Liver (tissue), 9 donors: ENCODE measurements around the gene TESMIN. TPM values are rescaled to one million over a fixed set of nuclear protein-coding genes. Genes with fewer than 3 reads are reported as not detected.

Experiments used
- DNase-seq: peaks from one replicate; pipeline ENCODE4 v3.0.0-alpha.2; 2017; ENCODE audit warnings: low spot score
- H3K27ac ChIP-seq, 2 donors: one replicate each; pipeline ENCODE4 v1.7.0; 2013; ENCODE audit warnings: inconsistent platforms in 2 of 2, low read length in 2 of 2, control low read depth in 1 of 2, low read depth in 1 of 2, mild to moderate bottlenecking in 1 of 2
- H3K27me3 ChIP-seq, 4 donors: one replicate each; pipeline versions ENCODE4 v1.6.1 to v1.7.0; 2013; ENCODE audit warnings: low read length in 3 of 4, inconsistent platforms in 1 of 4, mild to moderate bottlenecking in 1 of 4, moderate library complexity in 1 of 4; ENCODE audit not compliant: control insufficient read depth in 4 of 4, insufficient read depth in 4 of 4
- H3K36me3 ChIP-seq, 4 donors: one replicate each; pipeline versions ENCODE4 v1.6.1 to v1.7.0; 2013; ENCODE audit warnings: low read length in 3 of 4, mild to moderate bottlenecking in 3 of 4, low read depth in 1 of 4, moderate library complexity in 1 of 4; ENCODE audit not compliant: control insufficient read depth in 4 of 4, insufficient read depth in 3 of 4
- H3K4me1 ChIP-seq, 4 donors: one replicate each; pipeline versions ENCODE4 v1.6.1 to v1.7.0; 2013; ENCODE audit warnings: low read length in 3 of 4, mild to moderate bottlenecking in 3 of 4, moderate library complexity in 1 of 4; ENCODE audit not compliant: control insufficient read depth in 4 of 4, insufficient read depth in 4 of 4
- H3K4me3 ChIP-seq, 3 donors: one replicate each; pipeline versions ENCODE4 v1.6.1 to v1.7.0; 2013; ENCODE audit warnings: low read length in 3 of 3, control low read depth in 1 of 3, low read depth in 1 of 3, mild to moderate bottlenecking in 1 of 3
- H3K9ac ChIP-seq, 2 donors: one replicate each; pipeline ENCODE4 v1.7.0; 2013; ENCODE audit warnings: low read length in 2 of 2, mild to moderate bottlenecking in 2 of 2, moderate library complexity in 2 of 2, control low read depth in 1 of 2, low read depth in 1 of 2
- H3K9me3 ChIP-seq, 4 donors: one replicate each; pipeline versions ENCODE4 v1.6.1 to v1.7.0; 2013; ENCODE audit warnings: low read length in 3 of 4; ENCODE audit not compliant: control insufficient read depth in 4 of 4
- EGR1 ChIP-seq, 2 donors: IDR thresholded peaks; 2 replicates each; pipeline ENCODE4 v1.6.1; 2016 to 2018; ENCODE audit warnings: antibody characterized with exemption in 2 of 2, low read depth in 2 of 2
- FOXA1 ChIP-seq: IDR thresholded peaks from 2 replicates; pipeline ENCODE4 v1.6.1; 2016; ENCODE audit warnings: antibody characterized with exemption
- HNF4A ChIP-seq, 2 donors: conservative IDR thresholded peaks; 2 replicates each; pipeline ENCODE4 v1.6.1; 2016; ENCODE audit warnings: antibody characterized with exemption in 2 of 2, mild to moderate bottlenecking in 2 of 2
- HNF4G ChIP-seq: IDR thresholded peaks from 2 replicates; pipeline ENCODE4 v1.6.1; 2016; ENCODE audit warnings: antibody characterized with exemption
- JUND ChIP-seq, 2 donors: IDR thresholded peaks; 2 replicates each; pipeline ENCODE4 v1.6.1; 2016; ENCODE audit warnings: antibody characterized with exemption in 2 of 2
- NR2F2 ChIP-seq: IDR thresholded peaks from 2 replicates; pipeline ENCODE4 v1.6.1; 2016; ENCODE audit warnings: antibody characterized with exemption
- RAD21 ChIP-seq, 2 donors: IDR thresholded peaks; 2 replicates each; pipeline ENCODE4 v1.6.1; 2016; ENCODE audit warnings: antibody characterized with exemption in 2 of 2, mild to moderate bottlenecking in 2 of 2
- RXRA ChIP-seq, 2 donors: IDR thresholded peaks; 2 replicates each; pipeline ENCODE4 v1.6.1; 2017 to 2018; ENCODE audit warnings: antibody characterized with exemption in 2 of 2, mild to moderate bottlenecking in 1 of 2
- SP1 ChIP-seq: IDR thresholded peaks from 2 replicates; pipeline ENCODE4 v1.6.1; 2018; ENCODE audit warnings: antibody characterized with exemption, mild to moderate bottlenecking
- TAF1 ChIP-seq: conservative IDR thresholded peaks from 2 replicates; pipeline ENCODE4 v1.6.1; 2016; ENCODE audit warnings: antibody characterized with exemption, mild to moderate bottlenecking
- YY1 ChIP-seq: IDR thresholded peaks from 2 replicates; pipeline ENCODE4 v1.6.1; 2016; ENCODE audit warnings: antibody characterized with exemption, mild to moderate bottlenecking
- WGBS: extraction: QIAGEN DNeasy Blood & Tissue Kit; methylation state at CpG from one replicate; pipeline ENCODE4 v1.1.7; 2013; 5-methylcytosine and 5-hydroxymethylcytosine counted together
- polyA plus RNA-seq, 2 donors: library from polyadenylated mRNA; stranded (reverse) in 1 of 2; unstranded in 1 of 2; fragments of 200-250 nt in 1 of 2; fragments of >200 nt in 1 of 2; fragmentation: Nextera tagmentation in 1 of 2; extraction: Ambion mirVana in 1 of 2; gene quantifications; one replicate each; pipeline versions ENCODE4 v1.2.1 to v1.2.3, GENCODE V29; 2013 to 2015
- total RNA-seq, 2 donors: library from RNA; depleted of rRNA; stranded (reverse); fragments of >200 nt; gene quantifications; one replicate each; pipeline ENCODE4 v1.2.3, GENCODE V29; 2014
- TF ChIP-seq, protein P1 (sequence below): IDR thresholded peaks from 2 replicates; pipeline ENCODE4 v1.6.1; 2016; ENCODE audit warnings: antibody characterized with exemption
- TF ChIP-seq, protein P2 (sequence below): IDR thresholded peaks from 2 replicates; pipeline ENCODE4 v1.6.1; 2016; ENCODE audit warnings: antibody characterized with exemption, mild to moderate bottlenecking
- TF ChIP-seq, protein P3 (sequence below): IDR thresholded peaks from 2 replicates; pipeline ENCODE4 v1.6.1; 2016; ENCODE audit warnings: antibody characterized with exemption
- TF ChIP-seq, protein P4 (sequence below): IDR thresholded peaks from 2 replicates; pipeline ENCODE4 v1.6.1; 2016; ENCODE audit warnings: antibody characterized with exemption
- donor health status: healthy.
- donor health status: healthy.
- donor health status: healthy.
- donor health status: healthy.
- donor health status: healthy.

TESMIN gene
- total and polyA plus RNA-seq, 4 donors: 0.27 to 2.5 (median 0.62) TPM

DNA sequence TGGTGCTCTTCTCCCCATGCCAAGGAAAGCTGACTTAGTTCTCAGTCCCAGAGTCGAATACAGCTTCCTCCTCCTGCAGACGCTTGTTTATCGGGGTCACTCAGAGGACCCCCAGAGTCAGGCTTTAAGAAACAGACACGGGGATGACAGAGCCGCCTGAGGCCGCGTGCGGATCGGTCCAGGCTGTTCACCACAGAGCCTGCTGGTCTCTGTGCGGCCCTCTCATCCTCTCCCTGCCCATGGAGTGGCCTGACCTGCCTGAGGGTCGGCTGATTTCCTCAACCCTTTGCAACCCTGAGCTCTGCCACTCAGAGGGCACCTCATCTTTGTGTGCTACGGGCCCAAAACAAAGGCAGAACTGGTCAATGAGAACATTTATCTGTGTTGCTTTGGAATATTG, 64.8 kb downstream of the TESMIN start:
- DNase-seq: no peak
- H3K9me3 ChIP-seq: no peaks in the 10 kb centered on the region
- peaks cover 0 to 10% (median 5%) of the 10 kb centered on the region in 4 donors for H3K27me3 ChIP-seq

DNA sequence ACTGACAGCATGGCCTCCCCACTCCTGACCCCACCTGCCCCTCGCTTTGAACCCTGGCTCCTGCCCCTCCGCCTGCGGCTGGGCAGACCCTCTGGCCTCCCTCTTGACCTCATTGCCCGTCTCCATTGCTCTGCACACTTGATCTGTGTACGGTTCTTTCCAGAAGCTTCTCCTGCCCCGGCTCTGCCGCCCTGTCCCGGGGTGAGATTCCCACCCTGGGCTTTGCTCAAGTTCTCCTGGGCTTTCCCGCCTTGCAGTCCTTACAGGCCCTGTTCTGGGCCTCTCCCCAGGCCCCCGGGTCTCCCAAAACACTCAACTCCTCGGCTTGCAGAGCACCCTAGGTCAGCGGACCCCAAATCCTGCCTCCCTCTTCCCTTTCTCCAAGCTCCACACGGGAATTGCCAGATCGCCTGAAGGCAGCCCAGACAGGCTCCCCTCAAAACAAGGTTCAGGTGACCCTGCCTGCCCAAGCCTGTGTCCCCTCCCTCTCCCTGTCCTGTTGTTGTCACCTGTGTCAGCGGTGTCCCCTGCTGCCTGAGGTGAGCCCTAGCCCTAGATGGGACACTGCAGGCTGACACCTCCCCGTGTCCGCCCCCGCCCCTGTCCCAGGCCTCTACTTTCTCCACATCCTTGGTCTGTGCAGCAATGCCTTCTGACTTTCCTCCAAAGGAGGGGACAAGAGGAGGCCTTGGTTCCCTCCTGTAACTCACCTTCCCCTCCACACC, 65.5 kb downstream of the TESMIN start:
- DNase-seq: no peak
- peaks cover 0 to 11% (median 7%) of the 10 kb centered on the region in 4 donors for H3K4me1 ChIP-seq
- no peaks in the 10 kb centered on the region for H3K36me3 ChIP-seq
- peaks cover 0 to 10% (median 5%) of the 10 kb centered on the region in 4 donors for H3K27me3 ChIP-seq
- no peak overlapping the region for H3K4me3 ChIP-seq
- TF ChIP-seq HNF4A (conservative IDR thresholded peaks at IDR 0.05): no peak
- TF ChIP-seq SP1: no peak
- no peak for TF ChIP-seq EGR1 (IDR thresholded peaks at IDR 0.05; ENCODE audit: low read depth in 2 of 2)
- TF ChIP-seq, protein P1, sequence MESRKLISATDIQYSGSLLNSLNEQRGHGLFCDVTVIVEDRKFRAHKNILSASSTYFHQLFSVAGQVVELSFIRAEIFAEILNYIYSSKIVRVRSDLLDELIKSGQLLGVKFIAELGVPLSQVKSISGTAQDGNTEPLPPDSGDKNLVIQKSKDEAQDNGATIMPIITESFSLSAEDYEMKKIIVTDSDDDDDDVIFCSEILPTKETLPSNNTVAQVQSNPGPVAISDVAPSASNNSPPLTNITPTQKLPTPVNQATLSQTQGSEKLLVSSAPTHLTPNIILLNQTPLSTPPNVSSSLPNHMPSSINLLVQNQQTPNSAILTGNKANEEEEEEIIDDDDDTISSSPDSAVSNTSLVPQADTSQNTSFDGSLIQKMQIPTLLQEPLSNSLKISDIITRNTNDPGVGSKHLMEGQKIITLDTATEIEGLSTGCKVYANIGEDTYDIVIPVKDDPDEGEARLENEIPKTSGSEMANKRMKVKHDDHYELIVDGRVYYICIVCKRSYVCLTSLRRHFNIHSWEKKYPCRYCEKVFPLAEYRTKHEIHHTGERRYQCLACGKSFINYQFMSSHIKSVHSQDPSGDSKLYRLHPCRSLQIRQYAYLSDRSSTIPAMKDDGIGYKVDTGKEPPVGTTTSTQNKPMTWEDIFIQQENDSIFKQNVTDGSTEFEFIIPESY: no peak
- TF ChIP-seq TAF1: no peak
- TF ChIP-seq, protein P2, sequence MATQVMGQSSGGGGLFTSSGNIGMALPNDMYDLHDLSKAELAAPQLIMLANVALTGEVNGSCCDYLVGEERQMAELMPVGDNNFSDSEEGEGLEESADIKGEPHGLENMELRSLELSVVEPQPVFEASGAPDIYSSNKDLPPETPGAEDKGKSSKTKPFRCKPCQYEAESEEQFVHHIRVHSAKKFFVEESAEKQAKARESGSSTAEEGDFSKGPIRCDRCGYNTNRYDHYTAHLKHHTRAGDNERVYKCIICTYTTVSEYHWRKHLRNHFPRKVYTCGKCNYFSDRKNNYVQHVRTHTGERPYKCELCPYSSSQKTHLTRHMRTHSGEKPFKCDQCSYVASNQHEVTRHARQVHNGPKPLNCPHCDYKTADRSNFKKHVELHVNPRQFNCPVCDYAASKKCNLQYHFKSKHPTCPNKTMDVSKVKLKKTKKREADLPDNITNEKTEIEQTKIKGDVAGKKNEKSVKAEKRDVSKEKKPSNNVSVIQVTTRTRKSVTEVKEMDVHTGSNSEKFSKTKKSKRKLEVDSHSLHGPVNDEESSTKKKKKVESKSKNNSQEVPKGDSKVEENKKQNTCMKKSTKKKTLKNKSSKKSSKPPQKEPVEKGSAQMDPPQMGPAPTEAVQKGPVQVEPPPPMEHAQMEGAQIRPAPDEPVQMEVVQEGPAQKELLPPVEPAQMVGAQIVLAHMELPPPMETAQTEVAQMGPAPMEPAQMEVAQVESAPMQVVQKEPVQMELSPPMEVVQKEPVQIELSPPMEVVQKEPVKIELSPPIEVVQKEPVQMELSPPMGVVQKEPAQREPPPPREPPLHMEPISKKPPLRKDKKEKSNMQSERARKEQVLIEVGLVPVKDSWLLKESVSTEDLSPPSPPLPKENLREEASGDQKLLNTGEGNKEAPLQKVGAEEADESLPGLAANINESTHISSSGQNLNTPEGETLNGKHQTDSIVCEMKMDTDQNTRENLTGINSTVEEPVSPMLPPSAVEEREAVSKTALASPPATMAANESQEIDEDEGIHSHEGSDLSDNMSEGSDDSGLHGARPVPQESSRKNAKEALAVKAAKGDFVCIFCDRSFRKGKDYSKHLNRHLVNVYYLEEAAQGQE: no peak
- TF ChIP-seq, protein P3, sequence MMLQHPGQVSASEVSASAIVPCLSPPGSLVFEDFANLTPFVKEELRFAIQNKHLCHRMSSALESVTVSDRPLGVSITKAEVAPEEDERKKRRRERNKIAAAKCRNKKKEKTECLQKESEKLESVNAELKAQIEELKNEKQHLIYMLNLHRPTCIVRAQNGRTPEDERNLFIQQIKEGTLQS: no peak
- TF ChIP-seq, protein P4, sequence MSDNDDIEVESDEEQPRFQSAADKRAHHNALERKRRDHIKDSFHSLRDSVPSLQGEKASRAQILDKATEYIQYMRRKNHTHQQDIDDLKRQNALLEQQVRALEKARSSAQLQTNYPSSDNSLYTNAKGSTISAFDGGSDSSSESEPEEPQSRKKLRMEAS: no peak
- no peak for TF ChIP-seq RXRA (IDR thresholded peaks at IDR 0.05)
- no peak for TF ChIP-seq NR2F2
- TF ChIP-seq HNF4G: no peak
- TF ChIP-seq FOXA1: no peak
- no peak overlapping the region for H3K27ac ChIP-seq
- H3K9ac ChIP-seq: no peak overlapping the region
- no peaks in the 10 kb centered on the region for H3K9me3 ChIP-seq
- 94% methylated on average over 18 of the region's 18 CpGs for WGBS

More for the DNA sequence above, 64.8 kb downstream of the TESMIN start:
- Histone ChIP-seq H3K27ac (no peak overlapping the region), H3K36me3 (no peaks in the 10 kb centered on the region), H3K9ac (no peak overlapping the region), H3K4me3 (no peak overlapping the region), H3K4me1 (peaks cover 0 to 11% (median 7%) of the 10 kb centered on the region in 4 donors)
- whole genome bisulfite sequencing: 94% methylated on average over 12 of the region's 12 CpGs
- TF ChIP-seq FOXA1: no peak
- no peak for TF ChIP-seq EGR1 (IDR thresholded peaks at IDR 0.05; ENCODE audit: low read depth in 2 of 2)
- TF ChIP-seq RAD21 (IDR thresholded peaks at IDR 0.05): no peak
- no peak for TF ChIP-seq HNF4G
- TF ChIP-seq, protein P4: no peak
- TF ChIP-seq JUND (IDR thresholded peaks at IDR 0.05): no peak
- TF ChIP-seq, protein P1: no peak
- TF ChIP-seq, protein P3: no peak
- TF ChIP-seq NR2F2: no peak
- no peak for TF ChIP-seq YY1
- TF ChIP-seq HNF4A (conservative IDR thresholded peaks at IDR 0.05): no peak
